HepG2 (cell line): Measurements from ENCODE around the gene BATF2. TPM values are rescaled to one million over a fixed set of nuclear protein-coding genes. Genes with fewer than 3 reads are reported as not detected.

Experiments used
- ARID2 ChIP-seq: sonication (generic); formaldehyde crosslinking; IDR thresholded peaks from 2 replicates; pipeline ENCODE4 v1.8.1; 2022; ENCODE audit warnings: mild to moderate bottlenecking, missing genetic modification reagents, borderline replicate concordance
- MEF2D ChIP-seq: sonication (generic); formaldehyde crosslinking; IDR thresholded peaks from 2 replicates; pipeline ENCODE4 v1.5.1; 2020; ENCODE audit warnings: mild to moderate bottlenecking, missing genetic modification reagents
- MIER3 ChIP-seq: IDR thresholded peaks from 2 replicates; pipeline ENCODE4 v1.6.1; 2016; ENCODE audit warnings: missing compliant biosample characterization, borderline replicate concordance
- MYC ChIP-seq: sonication (generic); formaldehyde crosslinking; IDR thresholded peaks from 2 replicates; pipeline ENCODE4 v1.9.0; 2021; ENCODE audit warnings: missing genetic modification reagents, borderline replicate concordance
- SMYD3 ChIP-seq: sonication (generic); formaldehyde crosslinking; IDR thresholded peaks from 2 replicates; pipeline ENCODE4 v1.8.1; 2023; ENCODE audit warnings: mild to moderate bottlenecking, missing genetic modification reagents
- SNAPC2 ChIP-seq: sonication (generic); formaldehyde crosslinking; IDR thresholded peaks from 2 replicates; pipeline ENCODE4 v1.8.1; 2022; ENCODE audit warnings: mild to moderate bottlenecking, missing genetic modification reagents
- SOX5 ChIP-seq: IDR thresholded peaks from 2 replicates; pipeline ENCODE4 v1.6.1; 2016; ENCODE audit warnings: borderline replicate concordance
- SRSF9 ChIP-seq: fragments of 200-400 bp; formaldehyde crosslinking; IDR thresholded peaks from 2 replicates; pipeline ENCODE4 v1.6.1; 2018; ENCODE audit warnings: borderline replicate concordance, mild to moderate bottlenecking, low read depth, low read length; ENCODE audit not compliant: insufficient read depth, poor library complexity, severe bottlenecking
- TBX3 ChIP-seq: fragments of 450-650 bp; IDR thresholded peaks from 2 replicates; pipeline ENCODE4 v1.6.1; 2017; ENCODE audit warnings: antibody characterized with exemption, mild to moderate bottlenecking, inconsistent platforms, borderline replicate concordance
- TCF12 ChIP-seq, 2 experiments: fragments of 450-650 bp in 1 of 2; sonication (generic) in 1 of 2; formaldehyde crosslinking in 1 of 2; IDR thresholded peaks; 2 replicates each; pipeline versions ENCODE4 v1.6.1 to v1.8.0; 2017 to 2022; ENCODE audit warnings: antibody characterized with exemption in 1 of 2, mild to moderate bottlenecking in 1 of 2, missing genetic modification reagents in 1 of 2, moderate library complexity in 1 of 2
- ZFP36 ChIP-seq: fragments of 150-350 bp; IDR thresholded peaks from 2 replicates; pipeline ENCODE4 v1.6.1; 2018; ENCODE audit warnings: borderline replicate concordance, low read length, low read depth; ENCODE audit not compliant: partially characterized antibody
- ZFY ChIP-seq: sonication (generic); formaldehyde crosslinking; IDR thresholded peaks from 2 replicates; pipeline ENCODE4 v1.4.0; 2020; ENCODE audit warnings: missing genetic modification reagents
- ZMAT5 ChIP-seq: sonication (generic); formaldehyde crosslinking; IDR thresholded peaks from 2 replicates; pipeline ENCODE4 v1.5.0; 2020; ENCODE audit warnings: mild to moderate bottlenecking, low read depth, missing genetic modification reagents, borderline replicate concordance
- ZNF670 ChIP-seq: sonication (generic); formaldehyde crosslinking; IDR thresholded peaks from 2 replicates; pipeline ENCODE4 v1.8.0; 2022; ENCODE audit warnings: mild to moderate bottlenecking, missing genetic modification reagents, borderline replicate concordance
- ZNF766 ChIP-seq: sonication (generic); formaldehyde crosslinking; IDR thresholded peaks from 2 replicates; pipeline ENCODE4 v1.5.0; 2020; ENCODE audit warnings: missing genetic modification reagents, borderline replicate concordance
- ZNF768 ChIP-seq: sonication (generic); formaldehyde crosslinking; IDR thresholded peaks from 2 replicates; pipeline ENCODE4 v1.4.0; 2020; ENCODE audit warnings: missing genetic modification reagents
- polyA plus RNA-seq, 8 experiments: library from polyadenylated mRNA; depleted of rRNA in 3 of 8; stranded (reverse) in 7 of 8; unstranded in 1 of 8; fragments of >200 nt; fragmentation: Illumina TruSeq in 4 of 8; extraction: Trizol in 4 of 8; gene quantifications; 2 replicates each; pipeline versions ENCODE4 v1.2.1 to v1.2.3, GENCODE V29; 2011 to 2016; ENCODE audit warnings: low read depth in 4 of 8, missing spikeins in 1 of 8, mixed read lengths in 1 of 8; ENCODE audit not compliant: insufficient read depth in 1 of 8
- total RNA-seq, 5 experiments: library from RNA; depleted of rRNA; stranded (reverse); fragments of >200 nt; fragmentation: Illumina TruSeq; extraction: Trizol; gene quantifications; 2 replicates each; pipeline ENCODE4 v1.2.3, GENCODE V29; 2016; ENCODE audit warnings: low read depth in 1 of 5
- TF ChIP-seq, protein P1 (sequence below): conservative IDR thresholded peaks from 2 replicates; pipeline ENCODE4 v1.6.1; 2018; ENCODE audit warnings: missing genetic modification reagents
- TF ChIP-seq, protein P2 (sequence below): IDR thresholded peaks from 2 replicates; pipeline ENCODE4 v1.6.1; 2018; ENCODE audit warnings: missing genetic modification reagents, mild to moderate bottlenecking, missing compliant biosample characterization
- TF ChIP-seq, protein P3 (sequence below): sonication (generic); formaldehyde crosslinking; IDR thresholded peaks from 2 replicates; pipeline ENCODE4 v1.4.0; 2020; ENCODE audit warnings: mild to moderate bottlenecking, missing genetic modification reagents, borderline replicate concordance
- TF ChIP-seq, protein P4 (sequence below): sonication (generic); formaldehyde crosslinking; IDR thresholded peaks from 2 replicates; pipeline ENCODE4 v1.8.1; 2023; ENCODE audit warnings: missing genetic modification reagents, mild to moderate bottlenecking, borderline replicate concordance
- TF ChIP-seq, protein P5 (sequence below): sonication (generic); formaldehyde crosslinking; IDR thresholded peaks from 2 replicates; pipeline ENCODE4 v1.5.0; 2020; ENCODE audit warnings: missing genetic modification reagents, mild to moderate bottlenecking, borderline replicate concordance
- TF ChIP-seq, protein P6 (sequence below): sonication (generic); formaldehyde crosslinking; IDR thresholded peaks from 2 replicates; pipeline ENCODE4 v1.5.0; 2020; ENCODE audit warnings: mild to moderate bottlenecking, missing genetic modification reagents

BATF2 gene
- total and polyA plus RNA-seq, 2 of the 13 experiments (the other 11 are each of a cell fraction or from before 2014, with no cell fraction given), result 2.8 to 3.9 TPM

- no peak for TF ChIP-seq ZFP36
- peak; percentile 42; the same call in 1 of the 2 replicates for TF ChIP-seq TBX3
- no peak for TF ChIP-seq ZNF766 (CRISPR knock-in tag)
- TF ChIP-seq, protein P1, sequence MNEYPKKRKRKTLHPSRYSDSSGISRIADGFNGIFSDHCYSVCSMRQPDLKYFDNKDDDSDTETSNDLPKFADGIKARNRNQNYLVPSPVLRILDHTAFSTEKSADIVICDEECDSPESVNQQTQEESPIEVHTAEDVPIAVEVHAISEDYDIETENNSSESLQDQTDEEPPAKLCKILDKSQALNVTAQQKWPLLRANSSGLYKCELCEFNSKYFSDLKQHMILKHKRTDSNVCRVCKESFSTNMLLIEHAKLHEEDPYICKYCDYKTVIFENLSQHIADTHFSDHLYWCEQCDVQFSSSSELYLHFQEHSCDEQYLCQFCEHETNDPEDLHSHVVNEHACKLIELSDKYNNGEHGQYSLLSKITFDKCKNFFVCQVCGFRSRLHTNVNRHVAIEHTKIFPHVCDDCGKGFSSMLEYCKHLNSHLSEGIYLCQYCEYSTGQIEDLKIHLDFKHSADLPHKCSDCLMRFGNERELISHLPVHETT (CRISPR knock-in tag), result no peak
- peak; percentile 38; the same call in 1 of the 2 replicates for TF ChIP-seq MIER3 (CRISPR knock-in tag)
- no peak for TF ChIP-seq ZNF670 (CRISPR knock-in tag)
- no peak for TF ChIP-seq ZFY
- TF ChIP-seq TCF12 (IDR thresholded peaks at IDR 0.05), result no peak
- no peak for TF ChIP-seq TCF12 (CRISPR knock-in tag; IDR thresholded peaks at IDR 0.05)
- TF ChIP-seq, protein P2, sequence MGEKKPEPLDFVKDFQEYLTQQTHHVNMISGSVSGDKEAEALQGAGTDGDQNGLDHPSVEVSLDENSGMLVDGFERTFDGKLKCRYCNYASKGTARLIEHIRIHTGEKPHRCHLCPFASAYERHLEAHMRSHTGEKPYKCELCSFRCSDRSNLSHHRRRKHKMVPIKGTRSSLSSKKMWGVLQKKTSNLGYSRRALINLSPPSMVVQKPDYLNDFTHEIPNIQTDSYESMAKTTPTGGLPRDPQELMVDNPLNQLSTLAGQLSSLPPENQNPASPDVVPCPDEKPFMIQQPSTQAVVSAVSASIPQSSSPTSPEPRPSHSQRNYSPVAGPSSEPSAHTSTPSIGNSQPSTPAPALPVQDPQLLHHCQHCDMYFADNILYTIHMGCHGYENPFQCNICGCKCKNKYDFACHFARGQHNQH (CRISPR knock-in tag), result no peak
- TF ChIP-seq, protein P3, sequence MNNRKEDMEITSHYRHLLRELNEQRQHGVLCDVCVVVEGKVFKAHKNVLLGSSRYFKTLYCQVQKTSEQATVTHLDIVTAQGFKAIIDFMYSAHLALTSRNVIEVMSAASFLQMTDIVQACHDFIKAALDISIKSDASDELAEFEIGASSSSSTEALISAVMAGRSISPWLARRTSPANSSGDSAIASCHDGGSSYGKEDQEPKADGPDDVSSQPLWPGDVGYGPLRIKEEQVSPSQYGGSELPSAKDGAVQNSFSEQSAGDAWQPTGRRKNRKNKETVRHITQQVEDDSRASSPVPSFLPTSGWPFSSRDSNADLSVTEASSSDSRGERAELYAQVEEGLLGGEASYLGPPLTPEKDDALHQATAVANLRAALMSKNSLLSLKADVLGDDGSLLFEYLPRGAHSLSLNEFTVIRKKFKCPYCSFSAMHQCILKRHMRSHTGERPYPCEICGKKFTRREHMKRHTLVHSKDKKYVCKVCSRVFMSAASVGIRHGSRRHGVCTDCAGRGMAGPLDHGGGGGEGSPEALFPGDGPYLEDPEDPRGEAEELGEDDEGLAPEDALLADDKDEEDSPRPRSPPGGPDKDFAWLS (CRISPR knock-in tag), result no peak
- no peak for TF ChIP-seq ZMAT5 (CRISPR knock-in tag)
- no peak for TF ChIP-seq MEF2D (CRISPR knock-in tag)
- TF ChIP-seq, protein P4, sequence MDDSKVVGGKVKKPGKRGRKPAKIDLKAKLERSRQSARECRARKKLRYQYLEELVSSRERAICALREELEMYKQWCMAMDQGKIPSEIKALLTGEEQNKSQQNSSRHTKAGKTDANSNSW (CRISPR knock-in tag), result no peak
- TF ChIP-seq, protein P5, sequence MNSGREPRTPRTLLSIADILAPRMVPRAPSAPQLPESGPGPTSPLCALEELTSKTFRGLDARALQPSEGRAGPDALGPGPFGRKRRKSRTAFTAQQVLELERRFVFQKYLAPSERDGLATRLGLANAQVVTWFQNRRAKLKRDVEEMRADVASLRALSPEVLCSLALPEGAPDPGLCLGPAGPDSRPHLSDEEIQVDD (CRISPR knock-in tag), result no peak
- TF ChIP-seq SNAPC2 (CRISPR knock-in tag), result no peak
- no peak for TF ChIP-seq SOX5
- no peak for TF ChIP-seq SMYD3 (CRISPR knock-in tag)
- no peak for TF ChIP-seq MYC (CRISPR knock-in tag)
- no peak for TF ChIP-seq SRSF9
- TF ChIP-seq ARID2, result no peak
- no peak for TF ChIP-seq ZNF768
- TF ChIP-seq, protein P6, sequence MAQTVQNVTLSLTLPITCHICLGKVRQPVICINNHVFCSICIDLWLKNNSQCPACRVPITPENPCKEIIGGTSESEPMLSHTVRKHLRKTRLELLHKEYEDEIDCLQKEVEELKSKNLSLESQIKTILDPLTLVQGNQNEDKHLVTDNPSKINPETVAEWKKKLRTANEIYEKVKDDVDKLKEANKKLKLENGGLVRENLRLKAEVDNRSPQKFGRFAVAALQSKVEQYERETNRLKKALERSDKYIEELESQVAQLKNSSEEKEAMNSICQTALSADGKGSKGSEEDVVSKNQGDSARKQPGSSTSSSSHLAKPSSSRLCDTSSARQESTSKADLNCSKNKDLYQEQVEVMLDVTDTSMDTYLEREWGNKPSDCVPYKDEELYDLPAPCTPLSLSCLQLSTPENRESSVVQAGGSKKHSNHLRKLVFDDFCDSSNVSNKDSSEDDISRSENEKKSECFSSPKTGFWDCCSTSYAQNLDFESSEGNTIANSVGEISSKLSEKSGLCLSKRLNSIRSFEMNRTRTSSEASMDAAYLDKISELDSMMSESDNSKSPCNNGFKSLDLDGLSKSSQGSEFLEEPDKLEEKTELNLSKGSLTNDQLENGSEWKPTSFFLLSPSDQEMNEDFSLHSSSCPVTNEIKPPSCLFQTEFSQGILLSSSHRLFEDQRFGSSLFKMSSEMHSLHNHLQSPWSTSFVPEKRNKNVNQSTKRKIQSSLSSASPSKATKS (CRISPR knock-in tag), result no peak
These were observed 1.4 kb upstream of the BATF2 start (continued) for GRCh38 chr11:64998141-64998540.
